H1 (cell line): ENCODE results near the gene IFNL2. TPM values are rescaled to one million over a fixed set of nuclear protein-coding genes. Genes with fewer than 3 reads are reported as not detected.

Experiments
- CTCF ChIA-PET: fragments of 300-600 bp; sonication (Branson Sonifier 250); formaldehyde crosslinking; loops from one replicate; lab custom pipeline; 2021; ENCODE audit not compliant: partially characterized antibody; lab: Charles Lee
- POLR2A ChIA-PET: fragments of 300-600 bp; sonication (Branson Sonifier 250); formaldehyde crosslinking; loops from one replicate; lab custom pipeline; 2021; ENCODE audit warnings: inconsistent platforms; ENCODE audit not compliant: partially characterized antibody; lab: Charles Lee
- DNase-seq, 2 experiments: peaks; one replicate each; pipeline versions ENCODE4 v3.0.0 to v3.0.0-alpha.2; 2010 to 2022; ENCODE audit warnings: low spot score in 2 of 2, low read depth in 1 of 2, mixed read lengths in 1 of 2
- FAIRE-seq: peaks from 2 replicates; lab custom pipeline; 2011; peaks lifted over from hg19 to GRCh38; lab: Jason Lieb, UNC
- H2AFZ ChIP-seq: 2 replicates; pipeline ENCODE4 v1.8.1; 2012; ENCODE audit warnings: low read length, inconsistent platforms
- H2AK5ac ChIP-seq: 2 replicates; pipeline ENCODE4 v1.6.1; 2013; ENCODE audit warnings: low read depth, low read length
- H2BK120ac ChIP-seq: replicated peaks from 2 replicates; pipeline ENCODE3; 2013; ENCODE audit warnings: low read depth, low read length, inconsistent platforms
- H2BK12ac ChIP-seq: 2 replicates; pipeline ENCODE4 v1.6.1; 2013; ENCODE audit warnings: low read depth, low read length
- H2BK15ac ChIP-seq: 2 replicates; pipeline ENCODE4 v1.6.1; 2013; ENCODE audit warnings: low read length
- H2BK20ac ChIP-seq: 2 replicates; pipeline ENCODE4 v1.6.1; 2013; ENCODE audit warnings: low read length
- H2BK5ac ChIP-seq: 2 replicates; pipeline ENCODE4 v1.6.1; 2013; ENCODE audit warnings: low read depth, low read length
- H3K14ac ChIP-seq: 2 replicates; pipeline ENCODE4 v1.6.1; 2013; ENCODE audit warnings: inconsistent platforms; ENCODE audit not compliant: insufficient read length
- H3K18ac ChIP-seq: 2 replicates; pipeline ENCODE4 v1.6.1; 2013; ENCODE audit warnings: low read length; ENCODE audit errors: extremely low read depth
- H3K23ac ChIP-seq: 2 replicates; pipeline ENCODE4 v1.6.1; 2013; ENCODE audit warnings: inconsistent platforms; ENCODE audit not compliant: insufficient read length
- H3K23me2 ChIP-seq: 2 replicates; pipeline ENCODE4 v1.6.1; 2013; ENCODE audit warnings: low read depth, low read length
- H3K27ac ChIP-seq: 2 replicates; pipeline ENCODE4 v1.6.1; 2011; ENCODE audit warnings: low read depth, low read length, inconsistent platforms
- H3K27me3 ChIP-seq, 4 experiments: replicated peaks in 1 of 4; 1 replicate in 1 of 4; 2 replicates in 3 of 4; pipeline versions ENCODE4 v1.6.1 to v1.8.1; 2011 to 2013; ENCODE audit warnings: low read length in 3 of 4, mild to moderate bottlenecking in 3 of 4, inconsistent platforms in 2 of 4, mixed read lengths in 2 of 4, moderate library complexity in 1 of 4; ENCODE audit not compliant: control insufficient read depth in 3 of 4, insufficient read depth in 3 of 4; ENCODE audit errors: extremely low read depth in 1 of 4
- H3K36me3 ChIP-seq, 4 experiments: 2 replicates each; pipeline versions ENCODE4 v1.6.1 to v1.8.1; 2011 to 2013; ENCODE audit warnings: mild to moderate bottlenecking in 4 of 4, low read length in 3 of 4, moderate library complexity in 2 of 4, control low read depth in 1 of 4, inconsistent platforms in 1 of 4; ENCODE audit not compliant: insufficient read depth in 4 of 4, control insufficient read depth in 2 of 4
- H3K4ac ChIP-seq: replicated peaks from 2 replicates; pipeline ENCODE3; 2013; ENCODE audit warnings: low read length, low read depth, mixed read lengths, inconsistent platforms; ENCODE audit not compliant: insufficient read length
- H3K4me1 ChIP-seq, 4 experiments: replicated peaks in 1 of 4; 1 replicate in 1 of 4; 2 replicates in 3 of 4; pipeline versions ENCODE4 v1.6.1 to v1.8.1; 2011 to 2013; ENCODE audit warnings: low read length in 3 of 4, inconsistent platforms in 2 of 4, mixed read lengths in 1 of 4; ENCODE audit not compliant: insufficient read depth in 4 of 4, control insufficient read depth in 3 of 4
- H3K4me2 ChIP-seq, 2 experiments: 2 replicates each; pipeline versions ENCODE4 v1.6.1 to v1.8.1; 2011 to 2013; ENCODE audit warnings: low read depth in 2 of 2, low read length in 2 of 2, control low read depth in 1 of 2, inconsistent platforms in 1 of 2, mild to moderate bottlenecking in 1 of 2; ENCODE audit not compliant: insufficient read depth in 1 of 2
- H3K4me3 ChIP-seq, 4 experiments: fragments of 200-600, 300-600 bp in 1 of 4; sonication (generic), shearing (Covaris generic), sonication (Bioruptor Twin) in 1 of 4; 2 replicates each; pipeline versions ENCODE4 v1.5.1 to v1.8.1; 2011 to 2016; ENCODE audit warnings: low read length in 4 of 4, low read depth in 3 of 4, control low read depth in 2 of 4, inconsistent platforms in 2 of 4, mild to moderate bottlenecking in 2 of 4, mixed read lengths in 1 of 4, moderate library complexity in 1 of 4; ENCODE audit not compliant: insufficient read depth in 2 of 4; ENCODE audit errors: extremely low read depth in 1 of 4
- H3K56ac ChIP-seq: replicated peaks from 2 replicates; pipeline ENCODE3; 2013; ENCODE audit warnings: low read depth, mild to moderate bottlenecking, mixed read lengths, low read length, inconsistent platforms; ENCODE audit not compliant: insufficient read length
- H3K79me1 ChIP-seq: 2 replicates; pipeline ENCODE4 v1.6.1; 2013; ENCODE audit warnings: low read depth, low read length, control low read depth
- H3K79me2 ChIP-seq, 2 experiments: 2 replicates each; pipeline versions ENCODE4 v1.6.1 to v1.8.1; 2012 to 2013; ENCODE audit warnings: low read length in 2 of 2, mild to moderate bottlenecking in 2 of 2, inconsistent platforms in 1 of 2; ENCODE audit not compliant: insufficient read depth in 2 of 2, control insufficient read depth in 1 of 2
- H3K9ac ChIP-seq, 4 experiments: replicated peaks in 1 of 4; 1 replicate in 1 of 4; 2 replicates in 3 of 4; pipeline versions ENCODE4 v1.6.1 to v1.8.1; 2011 to 2013; ENCODE audit warnings: low read depth in 3 of 4, low read length in 3 of 4, control low read depth in 2 of 4, mild to moderate bottlenecking in 2 of 4, moderate library complexity in 2 of 4, inconsistent platforms in 1 of 4; ENCODE audit errors: extremely low read depth in 1 of 4
- H3K9me3 ChIP-seq, 2 experiments: 2 replicates each; pipeline versions ENCODE4 v1.6.1 to v1.8.1; 2012 to 2013; ENCODE audit warnings: mild to moderate bottlenecking in 2 of 2, moderate library complexity in 2 of 2, control low read depth in 1 of 2, inconsistent platforms in 1 of 2, low read depth in 1 of 2, low read length in 1 of 2, mixed read lengths in 1 of 2; ENCODE audit not compliant: insufficient read depth in 2 of 2
- H4K20me1 ChIP-seq, 2 experiments: replicated peaks in 1 of 2; 2 replicates each; pipeline versions ENCODE3 to v1.8.1; 2011 to 2013; ENCODE audit warnings: inconsistent platforms in 2 of 2, low read length in 2 of 2, mild to moderate bottlenecking in 1 of 2; ENCODE audit not compliant: insufficient read depth in 2 of 2, control insufficient read depth in 1 of 2
- H4K5ac ChIP-seq: 2 replicates; pipeline ENCODE4 v1.6.1; 2013; ENCODE audit warnings: low read length, low read depth, mixed read lengths, inconsistent platforms; ENCODE audit not compliant: insufficient read length
- H4K8ac ChIP-seq: 2 replicates; pipeline ENCODE4 v1.8.0; 2013; ENCODE audit warnings: mild to moderate bottlenecking, moderate library complexity, low read length, inconsistent platforms; ENCODE audit not compliant: insufficient read depth; ENCODE audit errors: extremely low read depth
- H4K91ac ChIP-seq: replicated peaks from 2 replicates; pipeline ENCODE3; 2013; ENCODE audit warnings: low read length, mixed read lengths, inconsistent platforms; ENCODE audit not compliant: insufficient read length
- CBX5 ChIP-seq: fragments of 300-800, 300-1000 bp; sonication (generic); IDR thresholded peaks from 2 replicates; pipeline ENCODE4 v1.7.1; 2016; ENCODE audit warnings: antibody characterized with exemption, low read length, low read depth
- CEBPB ChIP-seq: IDR thresholded peaks from 2 replicates; pipeline ENCODE4 v1.6.1; 2012; ENCODE audit warnings: low read depth, low read length
- EGR1 ChIP-seq: IDR thresholded peaks from 2 replicates; pipeline ENCODE4 v1.6.1; 2011; ENCODE audit warnings: low read depth, low read length, borderline replicate concordance
- KDM4A ChIP-seq: IDR thresholded peaks from one replicate; pipeline ENCODE4 v1.7.1; 2012; ENCODE audit warnings: low read depth, mild to moderate bottlenecking, moderate library complexity, low read length, inconsistent platforms; ENCODE audit not compliant: severe bottlenecking
- MAFK ChIP-seq: IDR thresholded peaks from 2 replicates; pipeline ENCODE4 v1.6.1; 2012; ENCODE audit warnings: low read depth, mild to moderate bottlenecking, improper control_type of control experiment, low read length
- PHF8 ChIP-seq: fragments of 200-600 bp; sonication (generic); conservative IDR thresholded peaks from 2 replicates; pipeline ENCODE4 v1.7.1; 2012; ENCODE audit warnings: low read depth, mild to moderate bottlenecking, inconsistent platforms, low read length, moderate library complexity
- POLR2A ChIP-seq, 2 experiments: IDR thresholded peaks; 1 replicate in 1 of 2; 2 replicates in 1 of 2; pipeline ENCODE4 v1.6.1; 2011; ENCODE audit warnings: low read depth in 2 of 2, low read length in 2 of 2, mild to moderate bottlenecking in 2 of 2; ENCODE audit errors: control extremely low read depth in 1 of 2
- RAD21 ChIP-seq, 2 experiments: IDR thresholded peaks in 1 of 2; conservative IDR thresholded peaks in 1 of 2; 2 replicates each; pipeline ENCODE4 v1.6.1; 2011; ENCODE audit warnings: low read depth in 2 of 2, low read length in 2 of 2, improper control_type of control experiment in 1 of 2, inconsistent platforms in 1 of 2, mild to moderate bottlenecking in 1 of 2, moderate library complexity in 1 of 2
- SP4 ChIP-seq: IDR thresholded peaks from 2 replicates; pipeline ENCODE4 v1.6.1; 2012; ENCODE audit warnings: low read length, inconsistent platforms
- SRF ChIP-seq: IDR thresholded peaks from 2 replicates; pipeline ENCODE4 v1.6.1; 2011; ENCODE audit warnings: mild to moderate bottlenecking, low read depth, low read length, moderate library complexity
- SUZ12 ChIP-seq: fragments of 200-600 bp; sonication (generic); IDR thresholded peaks from 2 replicates; pipeline ENCODE4 v1.6.1; 2012; ENCODE audit warnings: mild to moderate bottlenecking, inconsistent platforms, low read length, moderate library complexity, mixed read lengths
- TAF7 ChIP-seq: optimal IDR thresholded peaks from 2 replicates; pipeline ENCODE3; 2011; ENCODE audit warnings: low read depth, mild to moderate bottlenecking, inconsistent platforms, low read length, moderate library complexity, borderline replicate concordance
- TBP ChIP-seq: IDR thresholded peaks from 2 replicates; pipeline ENCODE4 v1.6.1; 2011; ENCODE audit warnings: low read depth, low read length, improper control_type of control experiment
- YY1 ChIP-seq: IDR thresholded peaks from 2 replicates; pipeline ENCODE4 v1.6.1; 2011; ENCODE audit warnings: low read depth, mild to moderate bottlenecking, low read length
- WGBS, 2 experiments: shearing (Covaris generic) in 1 of 2; methylation state at CpG; one replicate each; pipeline versions ENCODE4 v1.1.6 to v1.1.7; 2013 to 2015; ENCODE audit warnings: low lambda C conversion rate in 2 of 2, mixed read lengths in 2 of 2, inconsistent platforms in 1 of 2, low coverage in 1 of 2, missing lambda C conversion rate in 1 of 2; ENCODE audit not compliant: insufficient replicate concordance in 2 of 2, insufficient coverage in 1 of 2, insufficient read length in 1 of 2; ENCODE audit errors: extremely low coverage in 1 of 2, missing lambda C conversion rate in 1 of 2; 5-methylcytosine and 5-hydroxymethylcytosine counted together
- polyA plus RNA-seq, 7 experiments: library from polyadenylated mRNA; depleted of rRNA in 3 of 7; stranded (reverse) in 5 of 7; unstranded in 2 of 7; fragments of >200 nt in 5 of 7; fragments of 200-250 nt in 2 of 7; gene quantifications; 1 replicate in 5 of 7; 2 replicates in 1 of 7; 4 replicates in 1 of 7; pipeline versions ENCODE4 v1.2.1 to v1.2.3, GENCODE V29; 2011 to 2013; ENCODE audit warnings: missing spikeins in 2 of 7, mixed read lengths in 2 of 7
- total RNA-seq: library from RNA; stranded (reverse); fragmentation: NEBNext Ultra II Directional; extraction: Animal tissue kit (Norgen Biotek cat#: 25700); gene quantifications from 2 replicates; pipeline ENCODE4 v1.2.1, GENCODE V29; 2021

Gene IFNL2
- total and polyA plus RNA-seq, 2 of the 8 experiments (the other 6 are each of a cell fraction or from before 2014, with no cell fraction given) = not detected

DNA sequence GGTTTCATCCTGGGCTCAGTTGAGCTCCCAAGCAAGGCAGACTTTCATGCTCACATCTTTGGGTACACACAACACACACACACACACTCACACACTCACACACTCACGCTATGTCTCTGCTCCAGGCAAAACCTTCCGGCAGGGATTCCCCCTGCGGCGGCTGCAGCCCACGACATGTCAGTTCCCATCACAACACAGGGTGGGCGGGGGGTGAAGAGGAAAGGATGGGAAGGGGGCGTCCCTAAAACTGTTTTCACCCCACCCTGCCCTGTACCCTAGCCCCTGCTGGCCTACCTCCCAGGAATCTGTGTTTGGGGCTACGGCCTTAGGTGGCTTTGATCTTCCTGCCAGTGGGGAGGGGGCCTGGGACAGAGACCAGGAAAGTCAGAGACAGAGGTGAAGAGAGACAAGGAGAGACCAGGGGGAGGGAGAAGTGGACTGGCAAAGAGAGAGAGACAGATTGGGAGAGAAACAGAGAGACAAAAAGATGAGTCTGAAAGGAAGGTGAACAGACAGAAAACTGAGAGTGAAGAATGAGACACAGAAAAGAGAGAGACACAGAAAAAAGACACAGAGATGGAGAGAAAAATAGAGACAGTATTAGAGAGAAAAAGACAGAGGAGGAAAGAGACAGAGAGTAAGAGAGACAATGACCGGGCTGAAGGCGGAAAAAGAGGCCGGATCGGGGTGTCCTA, 48.6 kb downstream of the IFNL2 start:
- Histone ChIP-seq H3K4ac (no peak overlapping the region), H3K79me2 (no peaks in the 10 kb centered on the region), H4K91ac (no peak overlapping the region), H3K23ac (no peak overlapping the region), H3K79me1 (no peaks in the 10 kb centered on the region), H2BK12ac (no peak overlapping the region), H3K14ac (no peak overlapping the region), H3K4me3 (no peak overlapping the region), H4K5ac (no peak overlapping the region), H3K36me3 (peaks cover 0 to 15% (median 1%) of the 10 kb centered on the region in 4 experiments; a peak in 3 of 8 replicates), H3K27me3 (peaks cover 0 to 14% (median 12%) of the 10 kb centered on the region in 4 experiments; a peak in 4 of 7 replicates), H3K9ac (no peak overlapping the region), H4K20me1 (peaks cover 0 to 7% of the 10 kb centered on the region in 2 experiments), H3K23me2 (peaks cover 7% of the 10 kb centered on the region; the same call in 1 of the 2 replicates), H3K56ac (no peak overlapping the region), H3K4me1 (peaks cover 2 to 8% (median 3%) of the 10 kb centered on the region in 4 experiments; a peak in 5 of 7 replicates), H4K8ac (no peak overlapping the region), H2BK15ac (no peak overlapping the region), H2BK5ac (no peak overlapping the region), H2AK5ac (no peak overlapping the region), H2AFZ (no peak overlapping the region), H2BK20ac (no peak overlapping the region), H3K18ac (no peak overlapping the region), H2BK120ac (no peak overlapping the region), H3K4me2 (no peak overlapping the region), H3K9me3 (no peaks in the 10 kb centered on the region), H3K27ac (no peak overlapping the region)
- WGBS, 2 experiments = 89% methylated on average over 12 of the region's 12 CpGs; no CpG with 5 or more reads in 1 of the 2 experiments
- DNase-seq (no peak), FAIRE-seq (no peak)
- CTCF ChIA-PET = interaction anchor here (0.6 kb wide), 1 partner anchor 184 kb away, joined by 3 read pairs; no protein-coding TSS in a partner anchor
- POLR2A ChIA-PET = interaction anchor here (1.0 kb wide), 1 partner anchor 11 kb away, joined by 3 read pairs; no protein-coding TSS in a partner anchor
- TF ChIP-seq TAF7 (no peak), SP4 (no peak), SRF (no peak), RAD21 (IDR thresholded peaks at IDR 0.05 in 1 of 2, conservative IDR thresholded peaks at IDR 0.05 in 1 of 2; ENCODE audit: low read depth in 2 of 2, low read length in 2 of 2) (no peak), SUZ12 (no peak), PHF8 (no peak), TBP (no peak), CEBPB (no peak), CBX5 (no peak), KDM4A (no peak), POLR2A (IDR thresholded peaks at IDR 0.05; ENCODE audit: control extremely low read depth in 1 of 2, low read depth in 2 of 2, low read length in 2 of 2) (no peak), EGR1 (no peak), YY1 (no peak), MAFK (no peak)
